SK-N-SH treated with all-trans-retinoic acid at 6 μM for 48 hours (cell line): ENCODE measurements around the gene KCNG2.

ENCODE experiments used
- ARNTL ChIP-seq: fragments of 450-650 bp; formaldehyde crosslinking; IDR thresholded peaks from 2 replicates; pipeline ENCODE4 v1.5.0; 2020; ENCODE audit warnings: low read depth, mild to moderate bottlenecking, moderate library complexity, borderline replicate concordance
- GLIS3 ChIP-seq: fragments of 250-450 bp; sonication (Bioruptor Pico); IDR thresholded peaks from 2 replicates; pipeline ENCODE4 v1.5.0; 2020; ENCODE audit warnings: mild to moderate bottlenecking, moderate library complexity
- ISL1 ChIP-seq: fragments of 250-450 bp; sonication (Bioruptor Pico); IDR thresholded peaks from 2 replicates; pipeline ENCODE4 v2.1.2; 2022; ENCODE audit warnings: mild to moderate bottlenecking, moderate library complexity
- OSR1 ChIP-seq: fragments of 250-450 bp; sonication (Bioruptor Pico); IDR thresholded peaks from 2 replicates; pipeline ENCODE4 v1.8.0; 2022; ENCODE audit warnings: moderate library complexity, mild to moderate bottlenecking, inconsistent platforms
- RARB ChIP-seq: fragments of 250-450 bp; sonication (Bioruptor Pico); IDR thresholded peaks from 2 replicates; pipeline ENCODE4 v1.8.0; 2021; ENCODE audit warnings: mild to moderate bottlenecking, moderate library complexity
- ZFP3 ChIP-seq: fragments of 250-450 bp; sonication (Bioruptor Pico); IDR thresholded peaks from 2 replicates; pipeline ENCODE4 v1.5.0; 2020; ENCODE audit warnings: mild to moderate bottlenecking, moderate library complexity
- TF ChIP-seq, protein P1 (sequence below): fragments of 250-450 bp; sonication (Bioruptor Pico); IDR thresholded peaks from 2 replicates; pipeline ENCODE4 v1.5.1; 2020; ENCODE audit warnings: low read depth, mild to moderate bottlenecking, moderate library complexity
- TF ChIP-seq, protein P2 (sequence below): fragments of 250-450 bp; sonication (Bioruptor Pico); IDR thresholded peaks from 2 replicates; pipeline ENCODE4 v1.8.0; 2020; ENCODE audit warnings: mild to moderate bottlenecking, moderate library complexity, borderline replicate concordance

DNA sequence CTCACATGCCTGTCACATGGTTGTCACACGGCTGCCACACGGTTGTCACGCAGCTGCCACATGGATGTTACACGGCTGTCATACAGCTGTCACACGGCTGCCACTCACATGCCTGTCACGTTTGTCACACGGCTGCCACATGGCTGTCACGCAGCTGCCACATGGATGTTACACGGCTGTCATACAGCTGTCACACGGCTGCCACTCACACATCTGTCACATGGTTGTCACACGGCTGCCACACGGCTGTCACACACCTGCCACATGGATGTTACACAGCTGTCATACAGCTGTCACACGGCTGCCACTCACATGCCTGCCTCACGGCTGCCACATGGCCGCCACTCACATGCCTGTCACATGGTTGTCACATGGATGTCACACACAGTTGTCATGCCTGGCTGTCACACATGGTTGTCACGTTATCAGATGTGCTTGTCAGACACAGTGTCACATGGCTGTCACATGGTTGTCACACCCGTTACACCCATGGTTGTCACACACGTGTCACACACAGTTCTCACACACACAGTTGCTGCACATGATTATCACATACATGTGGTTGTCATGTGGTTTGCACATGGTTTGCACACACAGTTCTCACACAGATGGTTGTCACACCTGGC lies 19.4 kb downstream of the KCNG2 start:
- TF ChIP-seq ISL1 (CRISPR knock-in tag), result no peak
- TF ChIP-seq, protein P1, sequence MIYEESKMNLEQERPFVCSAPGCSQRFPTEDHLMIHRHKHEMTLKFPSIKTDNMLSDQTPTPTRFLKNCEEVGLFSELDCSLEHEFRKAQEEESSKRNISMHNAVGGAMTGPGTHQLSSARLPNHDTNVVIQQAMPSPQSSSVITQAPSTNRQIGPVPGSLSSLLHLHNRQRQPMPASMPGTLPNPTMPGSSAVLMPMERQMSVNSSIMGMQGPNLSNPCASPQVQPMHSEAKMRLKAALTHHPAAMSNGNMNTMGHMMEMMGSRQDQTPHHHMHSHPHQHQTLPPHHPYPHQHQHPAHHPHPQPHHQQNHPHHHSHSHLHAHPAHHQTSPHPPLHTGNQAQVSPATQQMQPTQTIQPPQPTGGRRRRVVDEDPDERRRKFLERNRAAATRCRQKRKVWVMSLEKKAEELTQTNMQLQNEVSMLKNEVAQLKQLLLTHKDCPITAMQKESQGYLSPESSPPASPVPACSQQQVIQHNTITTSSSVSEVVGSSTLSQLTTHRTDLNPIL, result no peak
- no peak for TF ChIP-seq RARB (CRISPR knock-in tag)
- TF ChIP-seq, protein P2, sequence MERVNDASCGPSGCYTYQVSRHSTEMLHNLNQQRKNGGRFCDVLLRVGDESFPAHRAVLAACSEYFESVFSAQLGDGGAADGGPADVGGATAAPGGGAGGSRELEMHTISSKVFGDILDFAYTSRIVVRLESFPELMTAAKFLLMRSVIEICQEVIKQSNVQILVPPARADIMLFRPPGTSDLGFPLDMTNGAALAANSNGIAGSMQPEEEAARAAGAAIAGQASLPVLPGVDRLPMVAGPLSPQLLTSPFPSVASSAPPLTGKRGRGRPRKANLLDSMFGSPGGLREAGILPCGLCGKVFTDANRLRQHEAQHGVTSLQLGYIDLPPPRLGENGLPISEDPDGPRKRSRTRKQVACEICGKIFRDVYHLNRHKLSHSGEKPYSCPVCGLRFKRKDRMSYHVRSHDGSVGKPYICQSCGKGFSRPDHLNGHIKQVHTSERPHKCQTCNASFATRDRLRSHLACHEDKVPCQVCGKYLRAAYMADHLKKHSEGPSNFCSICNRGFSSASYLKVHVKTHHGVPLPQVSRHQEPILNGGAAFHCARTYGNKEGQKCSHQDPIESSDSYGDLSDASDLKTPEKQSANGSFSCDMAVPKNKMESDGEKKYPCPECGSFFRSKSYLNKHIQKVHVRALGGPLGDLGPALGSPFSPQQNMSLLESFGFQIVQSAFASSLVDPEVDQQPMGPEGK (CRISPR knock-in tag), result no peak
- TF ChIP-seq OSR1 (CRISPR knock-in tag), result no peak
- no peak for TF ChIP-seq ZFP3 (CRISPR knock-in tag)
- TF ChIP-seq ARNTL (CRISPR knock-in tag), result no peak
- TF ChIP-seq GLIS3 (CRISPR knock-in tag), result no peak
